ENCODE data around the gene FHOD1. TPM values are rescaled to one million over a fixed set of nuclear protein-coding genes. Genes with fewer than 3 reads are reported as not detected.

Gene FHOD1
- total and polyA plus RNA-seq, 2 donors (not counting 1 experiment from before 2014, with no cell fraction given), result 46.3 to 46.9 TPM

DNA sequence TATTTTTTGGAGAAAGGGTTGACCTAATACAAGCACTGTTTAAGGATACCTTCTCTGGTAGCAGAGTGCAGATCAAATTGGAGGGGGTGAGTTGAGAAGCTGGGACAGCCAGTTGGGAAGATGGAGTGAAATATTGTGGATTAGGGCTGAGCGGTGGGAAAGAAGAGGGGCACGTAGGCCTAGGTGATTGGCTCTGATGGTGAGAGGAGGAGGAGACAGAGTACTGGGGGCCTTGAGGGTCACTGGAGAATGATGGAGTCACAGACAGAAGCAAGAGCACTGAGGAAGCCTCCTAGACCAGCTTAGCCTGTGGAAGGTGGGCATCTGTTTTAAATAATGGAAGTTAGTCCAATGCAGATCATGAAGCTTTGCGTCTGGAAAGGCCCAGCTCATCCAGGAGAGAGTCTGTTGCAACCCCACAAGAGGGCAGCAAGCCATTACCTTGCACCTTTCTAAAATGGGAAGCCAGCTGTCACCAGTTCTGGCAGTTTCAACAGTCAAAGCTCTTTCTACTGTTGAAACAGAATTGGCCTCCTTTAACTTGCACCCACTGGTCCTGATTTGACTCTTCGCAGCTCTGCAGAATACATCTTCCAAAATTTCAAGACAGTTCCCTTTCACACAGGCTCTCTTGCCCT, 13.3 kb upstream of the FHOD1 start:
- Histone ChIP-seq H2AFZ (ENCODE audit: insufficient read depth, low read depth, low read length, poor library complexity, severe bottlenecking) (no peak overlapping the region), H3K79me2 (ENCODE audit: control insufficient read depth, insufficient read depth, low read length) (no peaks in the 10 kb centered on the region), H3K4me2 (replicated peaks; ENCODE audit: low read depth, low read length, poor library complexity, severe bottlenecking) (no peak overlapping the region), H3K9ac (ENCODE audit: low read length) (no peak overlapping the region), H3K4me1 (ENCODE audit: control insufficient read depth in 2 of 2, insufficient read depth in 2 of 2, low read length in 2 of 2) (no peaks in the 10 kb centered on the region), H3K27ac (ENCODE audit: low read length in 2 of 2) (no peak overlapping the region), H3K36me3 (replicated peaks in 1 of 2; ENCODE audit: control extremely low read depth in 1 of 2, control insufficient read depth in 1 of 2, extremely low read depth in 1 of 2, insufficient read depth in 2 of 2, low read length in 1 of 2) (no peaks in the 10 kb centered on the region), H3K9me3 (ENCODE audit: control extremely low read depth in 1 of 3, control insufficient read depth in 2 of 3, insufficient read depth in 1 of 3, low read length in 2 of 3) (no peaks in the 10 kb centered on the region), H4K20me1 (ENCODE audit: control insufficient read depth, insufficient read depth, low read length, poor library complexity, severe bottlenecking) (no peaks in the 10 kb centered on the region), H3K4me3 (ENCODE audit: control extremely low read depth in 1 of 5, extremely low read depth in 1 of 5, insufficient read depth in 1 of 5, low read depth in 2 of 5, low read length in 4 of 5) (no peak overlapping the region), H3K27me3 (replicated peaks in 1 of 4; ENCODE audit: control extremely low read depth in 1 of 4, control insufficient read depth in 3 of 4, insufficient read depth in 4 of 4, low read length in 3 of 4) (peaks cover 0 to 2% (median 0%) of the 10 kb centered on the region in 4 experiments)
- ChIA-PET POLR2A (interaction anchor here (0.7 kb wide), 1 partner anchor 48 kb away, joined by 3 read pairs; no protein-coding TSS in a partner anchor), CTCF (interaction anchor here (0.6 to 2.9 kb wide), 17 partner anchors 9 to 945 kb away, joined by 3 to 19 read pairs (median 5); partner anchors contain the start of genes FHOD1, SLC9A5, TMEM208 and ZDHHC1)
- H3K27me3 Mint-ChIP-seq, result peaks cover 12% of the 10 kb centered on the region
- ATAC-seq (ENCODE audit: low read depth), result peak; percentile 47
- DNase-seq, result peak; percentile 49
- intact Hi-C loops (cut with micrococcal nuclease), result loop anchor here (1.0 kb wide), 1 partner anchor 139 kb away; no protein-coding TSS in a partner anchor
- 76% methylated on average over 4 of the region's 4 CpGs for WGBS (ENCODE audit: insufficient coverage)
- H3K27ac Mint-ChIP-seq, result no peak overlapping the region
- no peaks in the 10 kb centered on the region for H3K4me1 Mint-ChIP-seq
- H3K9me3 Mint-ChIP-seq (ENCODE audit: insufficient read depth), result no peaks in the 10 kb centered on the region
- TF ChIP-seq EZH2 (IDR thresholded peaks at IDR 0.05; ENCODE audit: borderline replicate concordance, insufficient read depth, low read depth, low read length, poor library complexity, severe bottlenecking), result no peak
- TF ChIP-seq, protein P1, sequence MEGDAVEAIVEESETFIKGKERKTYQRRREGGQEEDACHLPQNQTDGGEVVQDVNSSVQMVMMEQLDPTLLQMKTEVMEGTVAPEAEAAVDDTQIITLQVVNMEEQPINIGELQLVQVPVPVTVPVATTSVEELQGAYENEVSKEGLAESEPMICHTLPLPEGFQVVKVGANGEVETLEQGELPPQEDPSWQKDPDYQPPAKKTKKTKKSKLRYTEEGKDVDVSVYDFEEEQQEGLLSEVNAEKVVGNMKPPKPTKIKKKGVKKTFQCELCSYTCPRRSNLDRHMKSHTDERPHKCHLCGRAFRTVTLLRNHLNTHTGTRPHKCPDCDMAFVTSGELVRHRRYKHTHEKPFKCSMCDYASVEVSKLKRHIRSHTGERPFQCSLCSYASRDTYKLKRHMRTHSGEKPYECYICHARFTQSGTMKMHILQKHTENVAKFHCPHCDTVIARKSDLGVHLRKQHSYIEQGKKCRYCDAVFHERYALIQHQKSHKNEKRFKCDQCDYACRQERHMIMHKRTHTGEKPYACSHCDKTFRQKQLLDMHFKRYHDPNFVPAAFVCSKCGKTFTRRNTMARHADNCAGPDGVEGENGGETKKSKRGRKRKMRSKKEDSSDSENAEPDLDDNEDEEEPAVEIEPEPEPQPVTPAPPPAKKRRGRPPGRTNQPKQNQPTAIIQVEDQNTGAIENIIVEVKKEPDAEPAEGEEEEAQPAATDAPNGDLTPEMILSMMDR (IDR thresholded peaks at IDR 0.05), result no peak
- no peak overlapping the region for H3K4me3 Mint-ChIP-seq

DNA sequence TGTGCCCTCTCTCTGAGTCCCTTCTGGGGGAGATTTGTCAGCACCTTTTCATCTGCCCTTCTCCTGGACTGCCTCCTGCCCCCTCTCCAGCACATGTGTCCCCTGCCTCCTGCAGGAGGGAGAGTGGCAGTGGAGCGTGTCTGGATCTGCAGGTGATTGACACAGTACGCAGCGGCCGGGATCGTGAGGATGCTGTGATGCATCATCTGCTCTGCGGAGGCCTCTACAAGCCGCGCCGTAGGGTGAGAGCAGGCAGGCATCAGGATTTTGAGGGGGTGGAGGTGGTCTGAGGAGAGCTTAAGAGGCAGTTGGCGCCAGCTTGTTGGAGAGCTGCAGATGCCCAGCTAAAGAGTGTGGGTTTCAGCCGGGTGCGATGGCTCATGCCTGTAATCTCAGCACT, 12.4 kb upstream of the FHOD1 start:
- Mint-ChIP-seq H3K27ac (no peak overlapping the region), H3K4me3 (no peak overlapping the region), H3K4me1 (no peaks in the 10 kb centered on the region), H3K27me3 (peaks cover 12% of the 10 kb centered on the region), H3K9me3 (ENCODE audit: insufficient read depth) (no peaks in the 10 kb centered on the region)
- H3K4me1 ChIP-seq (ENCODE audit: control insufficient read depth in 2 of 2, insufficient read depth in 2 of 2, low read length in 2 of 2), result no peaks in the 10 kb centered on the region
- peaks cover 0 to 2% (median 0%) of the 10 kb centered on the region in 4 experiments for H3K27me3 ChIP-seq (replicated peaks in 1 of 4; ENCODE audit: control extremely low read depth in 1 of 4, control insufficient read depth in 3 of 4, insufficient read depth in 4 of 4, low read length in 3 of 4)
- TF ChIP-seq EZH2 (IDR thresholded peaks at IDR 0.05; ENCODE audit: borderline replicate concordance, insufficient read depth, low read depth, low read length, poor library complexity, severe bottlenecking), result no peak
- TF ChIP-seq, protein P1 (IDR thresholded peaks at IDR 0.05), result no peak
- H3K79me2 ChIP-seq (ENCODE audit: control insufficient read depth, insufficient read depth, low read length), result no peaks in the 10 kb centered on the region
- CTCF ChIA-PET, result interaction anchor here (1.7 to 2.0 kb wide), 3 partner anchors 10 to 140 kb away, joined by 5 to 13 read pairs (median 11); no protein-coding TSS in a partner anchor
- intact Hi-C loops (cut with micrococcal nuclease), result loop anchor here (1.0 kb wide), 1 partner anchor 140 kb away; no protein-coding TSS in a partner anchor
- no peak for DNase-seq
- POLR2A ChIA-PET, result no interaction called here
- WGBS (ENCODE audit: insufficient coverage), result 98% methylated on average over 12 of the region's 12 CpGs
- no peak overlapping the region for H3K9ac ChIP-seq (ENCODE audit: low read length)
- no peaks in the 10 kb centered on the region for H3K9me3 ChIP-seq (ENCODE audit: control extremely low read depth in 1 of 3, control insufficient read depth in 2 of 3, insufficient read depth in 1 of 3, low read length in 2 of 3)
- no peak overlapping the region for H3K4me3 ChIP-seq (ENCODE audit: control extremely low read depth in 1 of 5, extremely low read depth in 1 of 5, insufficient read depth in 1 of 5, low read depth in 2 of 5, low read length in 4 of 5)
- no peak overlapping the region for H3K27ac ChIP-seq (ENCODE audit: low read length in 2 of 2)
- ATAC-seq (ENCODE audit: low read depth), result no peak
- no peak overlapping the region for H3K4me2 ChIP-seq (replicated peaks; ENCODE audit: low read depth, low read length, poor library complexity, severe bottlenecking)
- H3K36me3 ChIP-seq (replicated peaks in 1 of 2; ENCODE audit: control extremely low read depth in 1 of 2, control insufficient read depth in 1 of 2, extremely low read depth in 1 of 2, insufficient read depth in 2 of 2, low read length in 1 of 2), result no peaks in the 10 kb centered on the region
- H4K20me1 ChIP-seq (ENCODE audit: control insufficient read depth, insufficient read depth, low read length, poor library complexity, severe bottlenecking), result no peaks in the 10 kb centered on the region
- no peak overlapping the region for H2AFZ ChIP-seq (ENCODE audit: insufficient read depth, low read depth, low read length, poor library complexity, severe bottlenecking)

All from B cell (primary cell).